ENCODE data around the gene TMCC2.

TMCC2 gene

DNA sequence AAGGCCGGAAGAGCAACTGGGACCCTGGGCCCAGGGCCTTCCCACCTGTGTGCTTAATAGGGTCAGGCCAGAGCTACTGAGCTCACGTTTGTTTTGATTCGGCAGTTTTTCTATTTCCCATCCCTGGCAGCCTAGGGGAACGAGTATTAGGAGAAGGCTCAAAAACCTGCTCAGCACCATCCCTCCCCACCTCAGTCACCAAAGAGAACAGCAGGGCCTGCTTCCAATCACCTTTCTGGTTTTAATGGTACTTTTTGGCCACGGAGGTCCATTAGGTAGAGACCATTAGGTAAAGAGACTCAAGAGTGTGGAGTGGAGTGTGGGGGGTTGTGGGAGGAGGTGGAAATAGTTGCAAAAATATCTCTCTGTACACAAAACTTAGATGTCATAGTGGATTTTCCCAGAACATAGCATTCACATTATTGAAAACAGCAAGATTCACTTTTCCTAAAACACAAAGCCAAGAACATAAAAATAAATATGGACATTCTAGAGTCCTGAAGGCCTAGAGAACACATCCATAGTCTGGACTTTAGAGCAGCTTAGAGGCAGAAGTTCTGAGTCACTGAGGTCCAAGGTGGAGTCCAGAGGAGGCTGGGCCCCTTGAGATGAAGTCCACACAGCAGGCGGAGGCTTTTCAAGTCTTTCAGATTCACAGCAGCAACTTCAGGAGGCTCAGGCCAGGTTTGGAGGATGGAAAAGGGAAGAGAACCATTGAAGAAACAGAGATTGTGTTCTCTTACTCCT is 74.3 kb downstream of the TMCC2 start:
- no peak for DNase-seq (ENCODE audit: low read depth, low spot score)

GRCh38 chr1:205303247-205303888 is 75.6 kb downstream of the TMCC2 start:
- DNase-seq (ENCODE audit: low read depth, low spot score): no peak

DNA sequence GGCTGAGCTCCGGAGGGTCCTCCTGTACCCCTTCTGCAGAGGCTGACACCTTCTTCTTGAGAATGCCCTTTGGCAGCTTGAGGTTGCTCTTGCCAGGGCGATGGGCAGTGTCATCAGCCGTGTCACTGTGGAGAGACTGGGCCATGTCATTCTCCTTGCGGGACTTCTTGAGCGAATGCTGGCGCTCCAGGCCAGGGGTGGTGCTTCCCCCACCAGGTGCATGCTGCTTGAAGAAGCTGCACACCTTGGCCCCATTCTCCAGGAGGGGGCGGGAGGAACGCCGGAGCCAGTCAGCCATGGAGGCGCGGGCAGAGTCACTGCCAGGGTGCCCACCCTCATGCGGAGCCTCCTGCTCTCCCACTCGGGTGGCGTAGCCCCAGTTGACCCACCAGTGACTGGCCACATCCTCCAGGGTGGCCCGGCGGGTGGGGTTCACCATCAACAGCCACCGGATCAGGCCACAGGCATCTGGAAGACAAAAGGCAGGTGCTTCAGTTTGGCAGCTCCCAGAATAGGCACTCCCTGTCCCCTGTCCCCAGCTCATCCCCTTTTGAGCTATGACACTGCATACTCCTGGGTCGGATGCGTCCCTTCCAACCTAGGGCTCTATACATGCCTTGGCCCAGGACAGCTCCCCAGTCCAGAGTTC is 76.4 kb downstream of the TMCC2 start:
- DNase-seq (ENCODE audit: low read depth, low spot score): no peak

DNA sequence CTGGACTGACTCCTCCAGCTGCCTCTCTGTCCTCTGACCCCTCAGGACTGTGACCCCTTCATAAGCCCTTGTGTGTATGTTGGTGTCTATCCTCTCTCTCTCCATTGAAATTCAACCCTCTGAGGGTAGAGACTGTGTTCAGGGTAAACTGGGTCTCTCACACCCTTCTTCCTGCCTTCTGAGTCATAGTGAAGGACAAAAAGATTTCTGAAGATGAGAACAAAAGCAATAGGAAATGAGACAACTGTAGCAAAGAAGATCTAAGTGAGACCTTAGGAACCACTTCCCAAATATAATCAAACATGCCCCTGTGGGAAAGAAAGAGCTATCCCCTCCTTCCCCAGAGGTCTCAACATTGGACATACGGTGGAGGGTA is 76.9 kb downstream of the TMCC2 start:
- no peak for DNase-seq (ENCODE audit: low read depth, low spot score)

GRCh38 chr1:205306929-205307566 is 79.3 kb downstream of the TMCC2 start:
- DNase-seq (ENCODE audit: low read depth, low spot score): no peak

DNA sequence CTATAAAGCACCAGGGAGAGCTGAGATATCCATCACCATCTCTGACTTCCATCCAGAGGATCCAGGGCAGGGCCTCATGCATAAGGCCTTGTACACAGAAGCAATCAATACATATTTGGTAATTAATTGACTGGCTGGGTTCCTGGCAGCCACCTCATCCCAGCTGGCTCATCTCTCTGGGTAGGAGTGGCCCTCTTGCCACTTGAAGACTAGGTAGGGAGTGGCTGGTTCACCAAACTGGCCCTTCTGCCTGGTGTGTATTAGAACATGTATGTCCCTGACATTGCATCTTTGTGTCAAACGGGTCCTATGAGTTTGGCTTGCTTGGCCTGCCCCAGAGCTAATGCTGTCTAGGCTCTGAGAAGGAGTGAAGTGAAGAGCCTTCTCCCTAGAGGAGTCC is 82.0 kb downstream of the TMCC2 start:
- DNase-seq (ENCODE audit: low read depth, low spot score): no peak

DNA sequence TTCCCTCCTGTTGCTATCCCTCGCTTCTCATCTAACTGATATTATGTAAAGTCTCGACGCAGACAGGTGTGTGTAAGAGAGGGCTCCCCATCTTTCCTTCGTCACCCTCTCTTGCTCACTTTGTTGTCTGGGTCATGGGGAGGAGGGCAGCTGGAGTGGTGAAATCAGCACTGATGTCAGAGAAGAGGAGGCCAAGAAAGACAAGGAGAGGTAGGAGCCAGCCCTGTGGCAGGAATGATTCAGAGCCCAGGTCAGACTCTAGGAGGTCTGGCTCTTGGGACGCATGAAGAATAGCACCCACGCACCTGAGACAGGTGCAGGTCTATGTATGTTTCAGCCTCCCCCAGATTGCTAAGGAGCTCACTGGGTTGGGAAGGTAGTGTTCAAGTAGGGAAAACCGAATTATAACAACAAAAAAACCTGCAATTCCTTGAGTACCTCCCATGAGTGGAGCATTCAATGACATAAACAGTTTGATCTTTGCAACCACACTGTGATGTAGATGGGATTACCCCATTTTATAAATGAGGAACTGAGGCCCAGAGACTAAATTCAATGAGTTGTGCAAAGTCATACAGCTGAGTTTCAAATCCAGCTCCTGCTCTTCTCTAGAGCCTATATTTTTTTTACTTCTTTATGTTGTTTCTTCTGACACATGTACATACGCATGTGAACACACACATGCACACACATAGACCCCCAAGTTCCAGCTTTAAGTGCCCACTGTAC is 83.4 kb downstream of the TMCC2 start:
- no peak for DNase-seq (ENCODE audit: low read depth, low spot score)

GRCh38 chr1:205312866-205313562 is 85.3 kb downstream of the TMCC2 start:
- no peak for DNase-seq (ENCODE audit: low read depth, low spot score)

DNA sequence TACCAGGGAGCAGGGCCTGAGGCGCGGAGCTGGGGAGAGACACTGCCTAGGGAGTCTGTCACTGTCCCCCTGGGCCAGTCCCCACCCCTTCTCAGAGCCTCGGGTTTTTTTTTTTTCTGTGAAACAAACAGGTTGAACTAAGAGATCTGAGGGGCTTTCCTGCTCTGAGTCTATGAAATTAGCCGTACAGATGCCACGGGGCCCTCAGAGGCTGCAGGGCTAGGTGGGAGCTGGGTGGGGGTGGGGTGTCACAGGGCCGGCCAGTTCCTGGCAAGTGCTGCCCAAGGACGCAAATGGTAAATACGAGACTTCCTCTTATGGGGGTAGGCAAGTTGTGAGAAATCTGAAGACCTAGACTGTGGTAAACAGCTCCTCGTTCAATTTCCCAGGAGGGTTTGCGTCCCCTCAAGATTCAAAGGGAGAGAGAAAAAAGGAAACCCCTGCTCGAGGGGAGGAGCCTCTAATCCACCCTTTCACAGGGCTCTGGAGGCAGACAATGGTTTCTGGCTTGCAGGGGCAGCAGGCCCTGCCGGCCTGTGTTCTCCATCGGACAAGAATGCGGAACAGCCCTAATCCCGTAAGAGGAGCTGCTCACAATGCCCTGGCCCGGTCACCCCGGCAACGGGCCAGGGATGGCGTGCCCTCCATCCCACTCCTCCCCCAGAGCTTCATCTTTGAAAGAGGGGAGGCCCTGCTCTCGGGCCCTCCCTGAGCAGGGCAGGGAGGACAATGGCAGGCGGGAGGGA is 86.0 kb downstream of the TMCC2 start:
- DNase-seq (ENCODE audit: low read depth, low spot score): no peak

- no peak for DNase-seq (ENCODE audit: low read depth, low spot score)
Observed at GRCh38 chr1:205315008-205315618, 87.4 kb downstream of the TMCC2 start.

- DNase-seq (ENCODE audit: low read depth, low spot score): no peak
Observed at GRCh38 chr1:205316161-205316566, 88.4 kb downstream of the TMCC2 start.

GRCh38 chr1:205317311-205317917 is 89.7 kb downstream of the TMCC2 start:
- no peak for DNase-seq (ENCODE audit: low read depth, low spot score)

DNA sequence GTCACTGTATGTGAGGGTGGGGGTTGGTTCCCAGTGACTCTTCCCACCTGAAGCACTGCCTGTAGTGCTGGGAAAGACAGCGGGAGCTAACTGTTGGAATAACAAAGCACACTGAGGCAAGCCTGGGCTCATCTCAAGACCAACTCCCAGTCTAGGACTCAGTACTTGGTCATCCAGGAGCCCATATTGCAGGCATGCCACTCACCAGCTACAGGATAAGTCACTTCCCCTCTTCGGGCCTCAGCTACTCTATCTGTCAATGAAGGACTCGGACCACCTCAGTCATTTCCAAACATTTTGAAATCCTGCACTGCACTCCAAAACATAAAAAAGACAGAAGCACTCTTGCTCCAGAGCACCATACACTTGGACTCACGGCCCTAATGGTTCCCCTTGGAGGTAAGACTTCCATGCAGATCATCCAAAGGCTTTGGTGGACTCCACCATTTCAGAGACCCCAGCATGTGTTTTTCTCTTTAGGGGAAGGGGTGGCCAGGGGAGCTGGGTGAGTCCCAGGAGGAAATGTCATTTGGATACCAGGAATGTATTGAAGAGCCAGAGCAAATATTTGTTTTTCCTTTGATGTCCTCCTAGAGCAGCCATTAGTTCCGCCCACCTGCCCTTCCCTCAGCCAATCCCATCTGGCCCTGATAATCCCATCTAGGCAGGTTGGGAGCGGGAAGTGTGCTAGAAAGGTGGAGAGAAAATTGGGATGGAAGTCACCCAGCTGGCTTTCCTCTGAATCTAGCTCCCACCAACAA is 90.7 kb downstream of the TMCC2 start:
- DNase-seq (ENCODE audit: low read depth, low spot score): no peak

DNA sequence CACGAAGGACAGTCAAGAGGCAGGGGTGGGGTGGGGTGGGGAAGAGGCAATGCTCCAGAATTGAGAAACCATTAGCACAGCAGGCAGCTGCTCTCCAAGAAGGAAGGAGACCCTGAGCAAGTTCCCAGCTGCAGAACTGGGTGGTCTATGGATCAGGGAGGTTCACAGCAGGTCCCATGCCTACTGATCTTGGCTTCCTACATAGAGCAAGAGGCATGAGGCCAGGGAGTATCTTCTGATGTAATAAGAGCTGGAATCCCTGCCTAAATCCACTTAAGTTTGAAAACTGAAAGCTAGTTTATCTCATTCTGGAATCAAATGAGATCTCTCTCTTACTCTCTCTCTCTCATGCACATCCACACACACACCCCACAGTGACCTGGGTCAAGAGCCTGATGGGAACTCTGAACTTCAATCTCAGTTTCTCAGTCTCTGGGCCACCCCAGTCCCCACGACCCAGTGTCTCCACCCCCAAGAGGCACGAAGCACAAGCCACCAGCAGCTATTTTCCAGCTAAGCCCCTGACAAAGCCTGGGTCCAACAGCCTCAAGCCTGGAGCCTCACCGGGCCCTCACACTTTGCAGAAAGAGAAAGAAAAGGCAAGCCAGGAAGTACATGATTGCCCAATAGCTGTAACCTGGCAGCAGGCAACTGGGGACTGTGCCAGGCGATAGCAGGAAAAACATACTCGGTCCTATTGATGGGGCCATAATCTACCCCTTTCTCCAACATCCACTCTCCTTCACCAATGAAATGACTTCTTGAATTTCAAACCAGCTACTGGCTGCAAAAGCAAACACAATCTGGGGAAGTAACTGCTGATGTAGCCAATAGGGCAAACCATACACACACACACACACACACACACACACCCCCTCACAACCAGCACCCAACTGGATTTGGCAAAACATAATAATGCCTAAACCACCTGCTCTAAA is 91.6 kb downstream of the TMCC2 start:
- no peak for DNase-seq (ENCODE audit: low read depth, low spot score)

DNA sequence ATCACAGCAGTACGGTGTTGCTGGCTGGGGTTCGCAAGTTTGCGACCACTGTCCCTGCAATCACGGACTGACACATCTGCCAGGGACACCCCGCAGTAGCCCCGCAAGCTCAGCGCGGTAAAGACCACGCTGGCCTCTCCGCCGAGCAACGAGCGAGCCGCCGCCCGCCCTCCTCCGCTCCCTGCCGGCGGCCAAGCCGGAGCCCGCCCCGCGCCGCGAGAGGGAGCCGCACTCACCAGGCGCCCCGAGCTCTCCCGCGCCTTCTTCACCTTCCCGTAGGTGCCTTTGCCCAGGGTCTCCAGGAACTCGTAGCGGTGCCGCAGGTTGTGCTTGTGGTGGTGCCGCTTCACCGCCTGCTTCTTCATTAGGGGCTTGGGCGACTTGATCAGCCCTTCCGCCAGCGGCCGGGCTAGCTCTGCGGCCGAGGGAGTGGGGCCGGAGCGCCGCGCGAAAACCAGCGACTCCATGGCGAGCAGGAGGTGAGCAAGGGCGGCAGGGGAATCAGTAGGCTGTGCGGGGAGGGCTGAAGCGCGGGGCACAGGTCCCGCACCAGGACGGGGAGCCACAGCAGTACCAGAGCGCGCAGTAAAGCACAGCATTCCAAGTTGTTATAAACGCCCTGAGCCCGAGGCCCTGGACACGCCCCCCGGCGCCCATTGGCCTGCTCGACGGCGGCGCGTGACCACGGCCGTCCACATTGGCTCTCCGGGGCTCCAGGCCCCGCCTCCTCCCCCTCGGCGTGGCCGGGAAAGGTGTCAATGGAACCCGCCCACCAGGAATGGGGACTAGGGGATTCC is 93.6 kb downstream of the TMCC2 start, which contains the start of gene NUAK2:
Gene NUAK2 (minus strand): TSS at position 584 of the 797 bp plus-strand sequence. CDS start 117 bp downstream, at position 467.
- peak; percentile 63 for DNase-seq (ENCODE audit: low read depth, low spot score)

DNA sequence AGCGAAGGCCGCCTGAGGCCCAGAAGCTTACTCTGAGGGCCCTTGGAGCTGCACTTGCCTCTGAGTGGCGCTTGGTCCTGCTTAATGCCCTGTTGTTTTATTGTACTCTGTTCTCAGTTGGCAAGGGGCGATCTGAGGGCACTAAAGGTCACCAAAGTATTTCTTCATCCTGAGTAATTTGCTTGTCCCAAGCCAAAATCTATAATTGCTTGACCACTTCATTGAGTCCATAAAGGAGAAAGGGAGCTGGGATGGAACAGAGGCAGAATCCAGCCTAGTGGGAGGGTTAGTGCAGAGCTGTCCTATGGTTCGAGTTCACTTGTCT is 94.2 kb downstream of the TMCC2 start:
- DNase-seq (ENCODE audit: low read depth, low spot score): no peak

Data from activated naive CD8-positive, alpha-beta T cell treated with anti-CD3 and anti-CD28 coated beads, Interleukin-2, amount 50 U/mL, for 16 hours (primary cell).